ENCODE data around the gene IL18BP.

Gene IL18BP

GRCh38 chr11:71997594-71997993 lies 1.1 kb upstream of the IL18BP start:
- no peak for DNase-seq

DNA sequence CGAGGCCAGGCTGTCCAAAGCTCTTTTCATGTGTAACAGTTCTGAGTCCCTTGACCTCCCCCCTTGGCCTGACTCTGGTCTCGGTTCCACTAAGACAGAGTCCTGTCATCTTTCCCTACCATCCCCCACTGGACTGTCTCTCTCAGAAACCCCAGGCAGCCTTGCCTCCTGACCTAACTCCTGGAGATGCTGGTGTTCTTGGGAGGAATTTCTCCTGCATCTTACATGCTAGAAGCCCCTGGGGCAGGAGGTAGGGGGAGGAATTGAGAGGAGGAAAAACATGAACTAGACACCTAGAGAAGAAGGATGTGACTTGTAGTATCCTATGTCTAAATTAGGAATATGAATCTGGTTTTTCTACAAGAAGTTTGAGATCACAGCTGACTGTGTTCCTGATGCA lies 648 bp upstream of the IL18BP start:
- DNase-seq: no peak

DNA sequence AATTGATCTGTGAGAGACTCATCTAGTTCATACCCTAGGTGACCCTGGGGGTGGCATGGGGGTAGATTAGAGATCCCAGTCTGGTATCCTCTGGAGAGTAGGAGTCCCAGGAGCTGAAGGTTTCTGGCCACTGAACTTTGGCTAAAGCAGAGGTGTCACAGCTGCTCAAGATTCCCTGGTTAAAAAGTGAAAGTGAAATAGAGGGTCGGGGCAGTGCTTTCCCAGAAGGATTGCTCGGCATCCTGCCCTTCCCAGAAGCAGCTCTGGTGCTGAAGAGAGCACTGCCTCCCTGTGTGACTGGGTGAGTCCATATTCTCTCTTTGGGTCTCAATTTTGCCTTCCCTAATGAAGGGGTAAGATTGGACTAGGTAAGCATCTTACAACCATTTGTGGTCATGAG lies 653 bp downstream of the IL18BP start:
- no peak for DNase-seq

GRCh38 chr11:71999798-72000197 lies 1.1 kb downstream of the IL18BP start:
- no peak for DNase-seq

DNA sequence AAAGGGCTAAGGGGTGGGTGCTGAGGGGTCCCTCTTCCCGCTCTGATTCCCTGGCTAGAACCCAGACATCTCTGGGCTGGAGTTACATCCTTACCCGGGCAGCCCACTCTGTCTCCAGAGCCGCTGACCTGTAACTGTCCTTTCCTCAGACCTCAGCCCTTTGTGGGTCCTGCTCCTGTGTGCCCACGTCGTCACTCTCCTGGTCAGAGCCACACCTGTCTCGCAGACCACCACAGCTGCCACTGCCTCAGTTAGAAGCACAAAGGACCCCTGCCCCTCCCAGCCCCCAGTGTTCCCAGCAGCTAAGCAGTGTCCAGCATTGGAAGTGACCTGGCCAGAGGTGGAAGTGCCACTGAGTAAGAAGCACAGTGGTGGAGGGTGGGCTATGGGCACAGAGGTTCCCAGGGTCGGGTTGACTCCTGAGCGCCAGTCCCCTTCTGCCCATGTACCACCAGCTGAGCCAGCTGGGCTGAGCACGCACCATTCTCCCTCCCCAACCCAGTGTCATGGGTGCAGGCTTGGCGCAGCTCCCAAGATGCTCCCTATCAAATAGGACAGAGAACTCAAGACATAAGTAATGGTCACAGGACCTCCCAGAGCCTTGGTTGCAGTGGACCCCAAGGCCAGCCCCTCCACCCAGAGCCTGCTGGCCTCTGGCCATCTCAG lies 1.6 kb downstream of the IL18BP start:
- DNase-seq: no peak

DNA sequence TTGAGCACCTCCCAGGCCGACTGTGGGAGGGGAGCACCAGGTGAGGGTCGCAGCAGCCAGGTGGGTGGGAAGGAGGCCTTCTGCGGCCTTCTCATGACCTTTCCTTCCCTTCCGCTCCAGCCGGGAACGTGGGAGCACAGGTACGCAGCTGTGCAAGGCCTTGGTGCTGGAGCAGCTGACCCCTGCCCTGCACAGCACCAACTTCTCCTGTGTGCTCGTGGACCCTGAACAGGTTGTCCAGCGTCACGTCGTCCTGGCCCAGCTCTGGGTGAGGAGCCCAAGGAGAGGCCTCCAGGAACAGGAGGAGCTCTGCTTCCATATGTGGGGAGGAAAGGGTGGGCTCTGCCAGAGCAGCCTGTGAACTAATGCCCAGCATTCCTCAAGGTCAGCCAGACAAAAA lies 2.6 kb downstream of the IL18BP start:
- DNase-seq: no peak

DNA sequence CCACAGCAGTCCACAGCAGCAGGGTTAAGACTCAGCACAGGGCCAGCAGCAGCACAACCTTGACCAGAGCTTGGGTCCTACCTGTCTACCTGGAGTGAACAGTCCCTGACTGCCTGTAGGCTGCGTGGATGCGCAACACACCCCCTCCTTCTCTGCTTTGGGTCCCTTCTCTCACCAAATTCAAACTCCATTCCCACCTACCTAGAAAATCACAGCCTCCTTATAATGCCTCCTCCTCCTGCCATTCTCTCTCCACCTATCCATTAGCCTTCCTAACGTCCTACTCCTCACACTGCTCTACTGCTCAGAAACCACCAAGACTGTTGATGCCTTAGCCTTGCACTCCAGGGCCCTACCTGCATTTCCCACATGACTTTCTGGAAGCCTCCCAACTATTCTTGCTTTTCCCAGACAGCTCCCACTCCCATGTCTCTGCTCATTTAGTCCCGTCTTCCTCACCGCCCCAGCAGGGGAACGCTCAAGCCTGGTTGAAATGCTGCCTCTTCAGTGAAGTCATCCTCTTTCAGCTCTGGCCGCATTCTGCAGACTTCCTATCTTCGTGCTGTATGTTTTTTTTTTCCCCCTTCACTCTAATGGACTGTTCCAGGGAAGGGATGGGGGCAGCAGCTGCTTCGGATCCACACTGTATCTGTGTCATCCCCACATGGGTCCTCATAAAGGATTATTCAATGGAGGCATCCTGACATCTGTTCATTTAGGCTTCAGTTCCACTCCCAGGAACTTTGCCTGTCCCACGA lies 3.3 kb downstream of the IL18BP start:
- DNase-seq: no peak

GRCh38 chr11:72002841-72003775 lies 4.4 kb downstream of the IL18BP start:
- DNase-seq: no peak

GRCh38 chr11:72003776-72004171 lies 5.1 kb downstream of the IL18BP start:
- no peak for DNase-seq

- DNase-seq: no peak
Observed at GRCh38 chr11:72004515-72005346, 6.0 kb downstream of the IL18BP start.

DNA sequence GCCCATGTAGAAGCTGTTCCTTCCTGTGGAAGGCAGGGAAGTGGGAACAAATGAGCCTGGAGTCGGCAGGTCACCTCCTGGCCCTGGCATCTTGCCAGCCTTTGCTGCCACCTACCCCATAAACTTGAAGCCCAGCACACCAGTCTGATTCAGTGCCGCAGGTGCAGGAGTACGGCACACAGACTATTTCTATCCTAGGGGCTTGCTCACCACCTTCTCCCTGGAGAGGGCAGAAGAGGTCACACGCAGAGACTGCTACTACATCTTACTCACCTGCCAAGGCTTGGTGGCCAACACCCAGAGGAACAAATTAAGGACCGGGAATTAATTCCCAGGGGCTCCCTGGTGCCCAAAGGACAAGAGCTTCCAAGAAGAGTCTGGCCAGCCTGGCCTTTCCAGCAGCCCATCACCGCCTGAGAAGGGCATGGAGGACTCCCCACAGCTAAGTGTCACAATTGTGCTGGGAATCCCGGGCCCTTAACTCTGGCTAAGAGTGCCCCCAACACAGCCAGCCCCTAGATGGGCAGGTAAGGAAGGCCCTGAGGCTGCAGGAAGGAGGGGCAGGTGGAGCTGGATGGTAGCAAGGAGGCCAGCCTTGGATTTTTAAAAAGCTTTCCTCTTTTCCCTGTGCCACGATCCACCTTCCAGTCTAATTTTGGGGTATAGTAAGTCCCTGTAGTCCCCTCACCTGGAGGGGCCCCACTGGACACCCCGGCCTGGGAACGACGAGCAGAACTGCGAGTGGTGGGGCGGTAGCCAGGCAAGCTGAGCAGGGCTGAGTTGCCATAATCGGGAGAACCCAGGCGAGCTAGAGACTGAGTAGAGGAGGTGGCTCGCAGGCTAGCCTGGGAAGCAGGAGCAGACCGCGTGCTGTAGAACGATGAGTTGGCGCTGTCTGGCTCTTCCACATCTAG lies 6.9 kb downstream of the IL18BP start:
- no peak for DNase-seq

DNA sequence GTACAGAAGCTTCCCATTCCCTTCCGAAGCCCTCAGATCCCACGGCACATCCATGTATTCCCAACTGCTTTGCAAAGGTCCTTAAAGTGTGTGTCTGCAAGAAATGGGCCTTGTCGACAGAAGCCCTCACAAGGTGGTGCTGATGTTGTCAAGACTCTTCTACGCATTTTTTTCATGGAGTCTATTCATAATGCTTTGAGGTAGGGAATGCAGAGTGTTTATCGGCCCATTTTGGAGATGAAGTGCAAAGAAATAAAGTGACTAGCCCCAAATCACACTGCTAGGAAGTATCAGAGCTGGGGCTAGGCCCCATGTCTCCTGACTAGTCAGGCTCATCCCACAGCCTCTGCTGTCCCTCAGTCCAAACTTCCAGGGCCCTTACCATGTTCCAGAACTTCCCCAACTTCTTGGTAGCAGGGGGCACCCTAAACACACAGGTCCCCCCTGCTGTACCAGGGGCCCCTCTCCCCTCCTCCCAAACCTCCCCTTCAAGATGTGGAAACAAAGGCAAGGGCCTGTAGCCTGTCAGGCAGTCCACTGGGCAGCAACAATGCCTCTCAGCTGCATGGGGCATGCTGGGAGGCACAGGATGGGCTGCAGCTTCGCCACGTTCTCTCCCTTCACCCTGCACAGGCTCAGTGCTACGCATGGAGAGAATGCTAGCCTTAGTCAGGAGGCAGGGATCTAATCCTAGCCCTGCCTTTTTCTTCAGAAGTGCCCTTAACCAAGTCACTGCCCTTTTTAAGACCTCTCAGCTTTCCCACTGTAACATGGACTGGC lies 7.8 kb downstream of the IL18BP start:
- DNase-seq: no peak

- DNase-seq: no peak
Observed at GRCh38 chr11:72007089-72007476, 8.4 kb downstream of the IL18BP start.

DNA sequence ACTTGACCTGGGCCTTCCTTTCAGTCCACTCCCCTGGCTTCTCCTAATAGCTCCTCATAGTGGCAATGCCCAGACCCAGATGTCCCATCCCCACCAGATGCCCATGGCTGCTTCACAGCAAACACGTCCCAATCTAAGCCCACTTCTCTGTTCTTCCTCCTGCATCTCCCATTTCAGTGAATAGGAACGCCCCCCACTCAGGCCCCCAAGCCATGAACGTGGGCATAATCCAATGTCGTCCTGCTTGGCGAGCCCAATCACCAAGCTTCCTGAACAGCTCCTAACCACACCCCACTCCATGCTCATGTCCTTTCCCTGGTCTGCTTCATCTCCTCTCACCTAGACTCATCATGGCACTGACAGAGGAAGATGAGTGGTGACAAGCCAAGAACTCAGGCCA lies 8.9 kb downstream of the IL18BP start:
- no peak for DNase-seq

DNA sequence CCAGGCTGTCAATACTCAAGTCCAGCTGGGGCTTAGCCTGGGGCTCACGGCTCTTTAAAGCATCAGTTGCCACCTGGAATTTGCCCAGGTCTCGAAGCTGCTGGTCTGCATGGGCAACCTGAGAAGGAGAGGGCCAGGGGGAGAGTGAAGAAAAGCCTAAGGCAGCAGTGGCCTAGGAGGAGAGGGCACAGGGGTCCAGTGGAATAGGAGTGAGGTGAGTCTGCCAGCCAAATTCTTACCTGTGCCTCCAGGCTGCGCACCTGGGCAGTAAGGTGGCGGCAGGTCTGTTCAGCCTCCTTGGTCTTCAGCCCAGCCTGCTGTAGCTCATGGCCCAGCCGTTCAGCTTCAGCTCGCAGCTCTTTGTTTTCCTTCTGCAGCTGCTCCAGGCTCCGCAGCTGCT lies 10.0 kb downstream of the IL18BP start:
- no peak for DNase-seq

DNA sequence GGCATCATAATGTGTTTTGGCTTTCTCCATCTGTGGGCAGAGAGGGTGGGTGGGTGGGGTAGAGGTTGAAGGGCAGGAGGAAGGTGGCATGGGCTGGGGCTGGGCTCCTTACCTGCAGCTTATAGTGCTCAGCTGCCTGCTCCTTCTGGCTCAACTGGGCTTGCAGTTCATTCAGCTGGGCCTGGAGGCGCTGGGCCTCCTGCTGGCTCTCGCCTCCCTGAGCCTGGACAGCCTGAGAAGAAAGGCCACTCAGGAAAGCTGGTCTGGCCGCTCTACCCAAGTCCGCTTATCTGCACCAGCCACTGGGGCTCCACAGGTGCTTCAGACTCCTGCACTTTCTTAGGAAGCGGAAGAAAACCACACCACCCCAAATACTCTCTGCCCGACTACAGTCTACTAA lies 10.4 kb downstream of the IL18BP start:
- DNase-seq: no peak

- no peak for DNase-seq
Observed at GRCh38 chr11:72010529-72011233, 12.0 kb downstream of the IL18BP start.

DNA sequence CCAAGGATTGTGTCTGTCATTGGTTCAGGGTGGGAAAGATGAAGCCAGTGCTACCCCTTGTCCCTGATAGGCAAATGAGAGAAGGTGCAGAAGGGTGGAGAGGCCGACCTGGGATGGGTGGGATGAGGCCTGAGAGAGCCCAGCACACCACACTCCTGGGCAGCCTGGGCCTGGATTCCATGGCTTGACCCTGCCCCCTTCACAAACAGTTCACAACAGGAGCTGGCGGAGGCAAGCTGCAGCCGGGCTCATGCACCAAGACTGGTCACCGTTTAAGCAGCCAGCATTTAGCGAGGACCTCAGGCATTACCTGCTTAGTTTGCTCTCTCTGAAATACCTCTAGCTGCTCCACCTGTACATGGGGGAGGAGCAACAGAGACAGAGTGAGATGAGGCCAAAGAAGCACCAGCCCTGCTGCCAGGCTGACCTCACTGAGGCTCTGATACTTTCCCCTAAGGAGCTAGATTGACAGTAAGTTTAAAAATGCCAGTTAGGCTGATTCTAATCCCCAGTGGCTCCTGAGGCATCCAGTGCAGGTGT lies 13.5 kb downstream of the IL18BP start:
- no peak for DNase-seq

- DNase-seq: no peak
Observed at GRCh38 chr11:72012897-72013721, 14.4 kb downstream of the IL18BP start.

Measured in stimulated activated CD4-positive, alpha-beta T cell treated with anti-CD3 and anti-CD28 coated beads, Interleukin-2, amount 100 ng/mL, for 48 hours (primary cell).